Measurements from ENCODE around the gene MAN1C1.

DNA sequence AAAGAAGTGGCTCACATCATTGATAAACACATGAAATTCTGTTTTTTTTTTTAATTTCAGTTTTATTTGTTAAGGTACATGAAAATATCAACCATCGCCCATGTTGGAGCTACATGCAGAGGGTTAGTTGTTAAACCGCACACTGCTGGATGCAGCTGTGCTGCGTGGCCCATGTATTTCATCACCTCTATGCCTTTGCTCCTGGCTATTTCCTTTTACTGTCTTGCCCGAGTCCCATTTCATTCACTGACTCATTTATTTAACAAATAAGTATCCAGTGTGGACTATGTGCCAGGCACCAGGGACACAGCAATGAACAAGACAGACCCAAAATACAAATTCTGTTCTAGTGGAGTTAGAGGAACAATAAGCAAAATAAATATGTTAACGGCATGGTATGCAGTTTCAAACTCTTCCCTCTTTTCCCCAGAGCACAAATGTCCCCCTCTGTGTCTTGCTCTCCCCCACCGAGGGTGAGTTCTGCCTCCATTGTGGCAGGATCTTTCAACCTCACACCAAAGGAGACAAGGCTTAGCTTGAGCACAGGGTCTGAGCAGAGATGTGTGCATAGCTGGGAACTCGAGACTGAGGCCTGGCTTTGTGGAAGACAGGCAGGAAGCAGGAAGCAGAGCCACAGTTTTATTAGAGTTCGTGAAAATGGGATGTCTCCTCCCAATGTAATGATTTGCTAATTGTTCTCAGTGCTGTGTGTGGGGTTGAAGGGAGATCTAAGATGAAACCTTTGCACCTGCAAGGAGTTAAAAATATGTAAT is 44.6 kb downstream of the MAN1C1 start:
- TF ChIP-seq, protein P1, sequence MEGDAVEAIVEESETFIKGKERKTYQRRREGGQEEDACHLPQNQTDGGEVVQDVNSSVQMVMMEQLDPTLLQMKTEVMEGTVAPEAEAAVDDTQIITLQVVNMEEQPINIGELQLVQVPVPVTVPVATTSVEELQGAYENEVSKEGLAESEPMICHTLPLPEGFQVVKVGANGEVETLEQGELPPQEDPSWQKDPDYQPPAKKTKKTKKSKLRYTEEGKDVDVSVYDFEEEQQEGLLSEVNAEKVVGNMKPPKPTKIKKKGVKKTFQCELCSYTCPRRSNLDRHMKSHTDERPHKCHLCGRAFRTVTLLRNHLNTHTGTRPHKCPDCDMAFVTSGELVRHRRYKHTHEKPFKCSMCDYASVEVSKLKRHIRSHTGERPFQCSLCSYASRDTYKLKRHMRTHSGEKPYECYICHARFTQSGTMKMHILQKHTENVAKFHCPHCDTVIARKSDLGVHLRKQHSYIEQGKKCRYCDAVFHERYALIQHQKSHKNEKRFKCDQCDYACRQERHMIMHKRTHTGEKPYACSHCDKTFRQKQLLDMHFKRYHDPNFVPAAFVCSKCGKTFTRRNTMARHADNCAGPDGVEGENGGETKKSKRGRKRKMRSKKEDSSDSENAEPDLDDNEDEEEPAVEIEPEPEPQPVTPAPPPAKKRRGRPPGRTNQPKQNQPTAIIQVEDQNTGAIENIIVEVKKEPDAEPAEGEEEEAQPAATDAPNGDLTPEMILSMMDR (IDR thresholded peaks at IDR 0.05): no peak
- TF ChIP-seq POLR2AphosphoS5 (IDR thresholded peaks at IDR 0.05) (no peak), POLR2A (IDR thresholded peaks at IDR 0.05) (no peak), EP300 (IDR thresholded peaks at IDR 0.05) (no peak)

Measured in sigmoid colon (tissue), 4 donors.